Smooth muscle cell (in vitro differentiated cells): ENCODE measurements around the gene NCAM2. TPM values are rescaled to one million over a fixed set of nuclear protein-coding genes. Genes with fewer than 3 reads are reported as not detected.

Experiments
- DNase-seq: peaks from one replicate; lab custom pipeline; 2025; ENCODE audit not compliant: unreplicated experiment; lab: John Stamatoyannopoulos, UW
- H2AFZ ChIP-seq: fragments of 200-600 bp; sonication (generic); 2 replicates; pipeline ENCODE4 v1.6.0; 2016; ENCODE audit warnings: antibody characterized with exemption, low read depth, mild to moderate bottlenecking
- H3F3A ChIP-seq: fragments of 200-600 bp; sonication (generic); 2 replicates; pipeline ENCODE4 v1.6.0; 2017; ENCODE audit warnings: antibody characterized with exemption, low read depth
- H3K27ac ChIP-seq: fragments of 200-600 bp; sonication (generic); 2 replicates; pipeline ENCODE4 v1.5.1; 2016; ENCODE audit warnings: low read depth, mild to moderate bottlenecking
- H3K27me3 ChIP-seq: fragments of 200-600 bp; sonication (generic); 2 replicates; pipeline ENCODE4 v1.6.1; 2016; ENCODE audit warnings: low read depth, mild to moderate bottlenecking
- H3K36me3 ChIP-seq: fragments of 200-600 bp; sonication (generic); 2 replicates; pipeline ENCODE4 v1.5.1; 2016; ENCODE audit warnings: low read depth
- H3K4me1 ChIP-seq: fragments of 200-600 bp; sonication (generic); 2 replicates; pipeline ENCODE4 v1.5.1; 2016; ENCODE audit warnings: low read depth
- H3K4me2 ChIP-seq: fragments of 200-600 bp; sonication (generic); 2 replicates; pipeline ENCODE4 v1.6.0; 2016; ENCODE audit warnings: mild to moderate bottlenecking
- H3K4me3 ChIP-seq: fragments of 200-600 bp; sonication (generic); 2 replicates; pipeline ENCODE4 v1.5.1; 2016; ENCODE audit warnings: mild to moderate bottlenecking
- H3K79me2 ChIP-seq: fragments of 200-600 bp; sonication (generic); 2 replicates; pipeline ENCODE4 v1.6.0; 2016; ENCODE audit warnings: low read depth, mild to moderate bottlenecking
- H3K9ac ChIP-seq: fragments of 200-600 bp; sonication (generic); 2 replicates; pipeline ENCODE4 v1.6.0; 2016; ENCODE audit warnings: low read depth
- H3K9me3 ChIP-seq: fragments of 200-600 bp; sonication (generic); replicated peaks from 2 replicates; pipeline ENCODE4 v1.5.1; 2016; ENCODE audit warnings: low read depth
- H4K20me1 ChIP-seq: fragments of 200-600 bp; sonication (generic); 2 replicates; pipeline ENCODE4 v1.6.0; 2016; ENCODE audit warnings: low read depth
- CTCF ChIP-seq: fragments of 200-600 bp; sonication (generic); IDR thresholded peaks from 2 replicates; pipeline ENCODE4 v1.5.1; 2017; ENCODE audit warnings: borderline replicate concordance, mild to moderate bottlenecking, antibody characterized with exemption; ENCODE audit not compliant: insufficient read depth, poor library complexity, severe bottlenecking
- WGBS: methylation state at CpG from one replicate; pipeline ENCODE4 v1.1.7; 2016; ENCODE audit warnings: low lambda C conversion rate; 5-methylcytosine and 5-hydroxymethylcytosine counted together
- polyA plus RNA-seq: library from polyadenylated mRNA; unstranded; fragments of >200 nt; fragmentation: Nextera tagmentation; extraction: Ambion mirVana; gene quantifications from 2 replicates; pipeline ENCODE4 v1.2.1, GENCODE V29; 2016
- total RNA-seq: library from RNA; depleted of rRNA; stranded (reverse); fragments of >200 nt; gene quantifications from 2 replicates; pipeline ENCODE4 v1.2.3, GENCODE V29; 2014

Gene NCAM2
- total and polyA plus RNA-seq, 2 experiments from 2014 or later = 0.49 to 0.77 TPM

GRCh38 chr21:21203822-21204339 is 205.7 kb downstream of the NCAM2 start:
- 91% methylated on average over 1 of the region's 1 CpG for whole genome bisulfite sequencing
- Histone ChIP-seq H3K4me2 (no peak overlapping the region), H4K20me1 (no peaks in the 10 kb centered on the region), H3K27ac (no peak overlapping the region), H3K9ac (no peak overlapping the region), H3K4me3 (no peak overlapping the region), H3K79me2 (no peaks in the 10 kb centered on the region), H3K36me3 (no peaks in the 10 kb centered on the region), H3F3A (no peaks in the 10 kb centered on the region), H2AFZ (no peak overlapping the region), H3K27me3 (no peaks in the 10 kb centered on the region), H3K9me3 (no peaks in the 10 kb centered on the region), H3K4me1 (no peaks in the 10 kb centered on the region)
- no peak for DNase-seq
- no peak for TF ChIP-seq CTCF

- Histone ChIP-seq H3K4me1 (no peaks in the 10 kb centered on the region), H4K20me1 (no peaks in the 10 kb centered on the region), H3K27ac (no peak overlapping the region), H3F3A (no peaks in the 10 kb centered on the region), H3K4me2 (no peak overlapping the region), H2AFZ (no peak overlapping the region), H3K4me3 (no peak overlapping the region), H3K36me3 (no peaks in the 10 kb centered on the region), H3K9ac (no peak overlapping the region), H3K79me2 (no peaks in the 10 kb centered on the region), H3K9me3 (no peaks in the 10 kb centered on the region), H3K27me3 (no peaks in the 10 kb centered on the region)
- no peak for TF ChIP-seq CTCF
- no peak for DNase-seq
- 73% methylated on average over 5 of the region's 5 CpGs for WGBS
Measured at GRCh38 chr21:21204366-21204996, 206.3 kb downstream of the NCAM2 start.

- Histone ChIP-seq H3K79me2 (no peaks in the 10 kb centered on the region), H3K4me3 (no peak overlapping the region), H3K27ac (no peak overlapping the region), H3K27me3 (no peaks in the 10 kb centered on the region), H3F3A (no peaks in the 10 kb centered on the region), H2AFZ (no peak overlapping the region), H3K9ac (no peak overlapping the region), H3K4me2 (no peak overlapping the region), H3K36me3 (no peaks in the 10 kb centered on the region), H4K20me1 (no peaks in the 10 kb centered on the region), H3K4me1 (no peaks in the 10 kb centered on the region), H3K9me3 (no peaks in the 10 kb centered on the region)
- WGBS = 54% methylated on average over 1 of the region's 1 CpG
- TF ChIP-seq CTCF = no peak
- DNase-seq = no peak
Measured at GRCh38 chr21:21205604-21206003, 207.4 kb downstream of the NCAM2 start.

GRCh38 chr21:21210552-21210951 is 212.3 kb downstream of the NCAM2 start:
- WGBS = 79% methylated on average over 2 of the region's 2 CpGs
- TF ChIP-seq CTCF = no peak
- no peaks in the 10 kb centered on the region for H3K9me3 ChIP-seq

More at GRCh38 chr21:21210552-21210951, 212.3 kb downstream of the NCAM2 start:
- Histone ChIP-seq H3K9ac (no peak overlapping the region), H3K79me2 (no peaks in the 10 kb centered on the region), H3K4me2 (no peak overlapping the region), H3K36me3 (no peaks in the 10 kb centered on the region), H3K27ac (no peak overlapping the region), H3K4me3 (no peak overlapping the region), H3F3A (no peaks in the 10 kb centered on the region), H3K4me1 (no peaks in the 10 kb centered on the region), H2AFZ (no peak overlapping the region), H4K20me1 (no peaks in the 10 kb centered on the region), H3K27me3 (no peaks in the 10 kb centered on the region)
- no peak for DNase-seq
